Hindlimb muscle (tissue), 1 donor: Measurements from ENCODE around the gene MTREX. TPM values are rescaled to one million over a fixed set of nuclear protein-coding genes. Genes with fewer than 3 reads are reported as not detected.

Experiments
- DNase-seq: peaks from one replicate; pipeline ENCODE4 v3.0.0-alpha.2; 2013
- polyA plus RNA-seq: library from polyadenylated mRNA; unstranded; fragments of 120-200 nt; gene quantifications from one replicate; pipeline ENCODE4 v1.2.1, GENCODE V29; 2013; ENCODE audit not compliant: insufficient read length

The MTREX gene
- polyA plus RNA-seq, 1 donor: 58.0 TPM

- DNase-seq: no peak
These were observed 124.8 kb downstream of the MTREX start for GRCh38 chr5:55432549-55432948.

GRCh38 chr5:55437452-55437851 is 129.7 kb downstream of the MTREX start:
- no peak for DNase-seq

GRCh38 chr5:55437859-55438206 is 130.0 kb downstream of the MTREX start:
- DNase-seq: no peak

GRCh38 chr5:55438998-55439397 is 131.2 kb downstream of the MTREX start:
- DNase-seq: peak; percentile 56

GRCh38 chr5:55440188-55440646 is 132.4 kb downstream of the MTREX start:
- peak; percentile 38 for DNase-seq

- DNase-seq: no peak
These were observed 133.4 kb downstream of the MTREX start for GRCh38 chr5:55441107-55441771.

GRCh38 chr5:55441954-55442353 is 134.2 kb downstream of the MTREX start:
- no peak for DNase-seq

- no peak for DNase-seq
These were observed 138.0 kb downstream of the MTREX start for GRCh38 chr5:55445791-55446190.

- no peak for DNase-seq
These were observed 139.0 kb downstream of the MTREX start for GRCh38 chr5:55446640-55447351.

- DNase-seq: no peak
These were observed 142.4 kb downstream of the MTREX start for GRCh38 chr5:55450050-55450765.

GRCh38 chr5:55451976-55452375 is 144.2 kb downstream of the MTREX start:
- no peak for DNase-seq

GRCh38 chr5:55453211-55453610 is 145.4 kb downstream of the MTREX start:
- DNase-seq: no peak

- no peak for DNase-seq
These were observed 146.5 kb downstream of the MTREX start for GRCh38 chr5:55454282-55454681.

GRCh38 chr5:55456216-55456895 is 148.6 kb downstream of the MTREX start:
- no peak for DNase-seq

- DNase-seq: no peak
These were observed 151.8 kb downstream of the MTREX start for GRCh38 chr5:55459572-55459971.

GRCh38 chr5:55463613-55464012 is 155.8 kb downstream of the MTREX start:
- DNase-seq: no peak

- DNase-seq: no peak
These were observed 160.2 kb downstream of the MTREX start for GRCh38 chr5:55467862-55468551.

GRCh38 chr5:55469839-55470238 is 162.1 kb downstream of the MTREX start:
- DNase-seq: no peak

GRCh38 chr5:55470282-55470681 is 162.5 kb downstream of the MTREX start:
- DNase-seq: no peak

GRCh38 chr5:55471468-55471867 is 163.7 kb downstream of the MTREX start:
- DNase-seq: no peak

GRCh38 chr5:55472642-55473041 is 164.9 kb downstream of the MTREX start:
- DNase-seq: no peak
